GM10266 (cell line): ENCODE data around the gene AFF3.

Source experiments
- DNase-seq: peaks from one replicate; pipeline ENCODE4 v3.0.0; 2012; ENCODE audit errors: extremely low spot score
- CTCF ChIP-seq: IDR thresholded peaks from 2 replicates; pipeline ENCODE4 v1.5.1; 2012; ENCODE audit warnings: mild to moderate bottlenecking, low read depth; ENCODE audit not compliant: control insufficient read depth, insufficient read depth; ENCODE audit errors: missing control alignments

The AFF3 gene

GRCh38 chr2:99771681-99772333 is 370.6 kb downstream of the AFF3 start:
- no peak for DNase-seq
- no peak for TF ChIP-seq CTCF

DNA sequence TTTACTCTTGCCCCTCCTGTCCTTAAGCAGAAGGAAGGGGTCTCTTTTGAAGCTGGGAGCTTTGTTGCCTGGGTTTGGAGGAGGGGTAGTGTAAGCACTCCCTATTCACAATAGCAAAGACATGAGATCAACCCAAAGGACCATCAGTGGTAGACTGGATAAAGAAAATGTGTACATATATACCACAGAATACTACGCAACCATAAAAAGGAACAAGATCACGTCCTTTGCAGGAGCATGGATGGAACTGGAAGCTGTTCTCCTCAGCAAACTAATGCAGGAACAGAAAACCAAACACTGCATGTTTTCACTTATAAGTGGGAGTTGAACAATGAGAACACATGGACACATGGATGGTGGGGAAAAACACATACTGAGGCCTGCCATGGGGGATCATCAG is 371.5 kb downstream of the AFF3 start:
- DNase-seq: no peak
- TF ChIP-seq CTCF: no peak

- TF ChIP-seq CTCF: no peak
- DNase-seq: no peak
Measured at GRCh38 chr2:99765731-99766318, 376.6 kb downstream of the AFF3 start.

DNA sequence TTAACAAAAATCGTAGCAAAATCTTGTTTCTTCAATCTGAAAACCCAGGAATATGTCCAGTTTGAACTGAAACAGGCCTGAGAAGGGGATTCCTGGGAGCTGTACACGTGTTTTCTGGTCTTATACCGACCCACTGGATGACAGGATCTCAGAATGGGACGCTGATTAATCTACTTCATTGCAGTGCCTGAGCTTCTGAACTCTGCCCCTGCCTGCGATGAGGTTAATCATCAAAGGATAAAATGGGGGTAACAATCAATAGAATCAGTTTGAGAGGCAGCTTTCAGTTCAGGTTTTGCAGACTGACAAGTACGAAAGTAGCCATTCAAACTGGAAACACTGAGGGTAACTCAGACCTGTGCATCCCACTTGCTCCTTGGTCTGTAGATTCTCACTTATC is 378.6 kb downstream of the AFF3 start:
- no peak for DNase-seq
- TF ChIP-seq CTCF: no peak

- no peak for TF ChIP-seq CTCF
- no peak for DNase-seq
Measured at GRCh38 chr2:99762714-99763113, 379.7 kb downstream of the AFF3 start.

DNA sequence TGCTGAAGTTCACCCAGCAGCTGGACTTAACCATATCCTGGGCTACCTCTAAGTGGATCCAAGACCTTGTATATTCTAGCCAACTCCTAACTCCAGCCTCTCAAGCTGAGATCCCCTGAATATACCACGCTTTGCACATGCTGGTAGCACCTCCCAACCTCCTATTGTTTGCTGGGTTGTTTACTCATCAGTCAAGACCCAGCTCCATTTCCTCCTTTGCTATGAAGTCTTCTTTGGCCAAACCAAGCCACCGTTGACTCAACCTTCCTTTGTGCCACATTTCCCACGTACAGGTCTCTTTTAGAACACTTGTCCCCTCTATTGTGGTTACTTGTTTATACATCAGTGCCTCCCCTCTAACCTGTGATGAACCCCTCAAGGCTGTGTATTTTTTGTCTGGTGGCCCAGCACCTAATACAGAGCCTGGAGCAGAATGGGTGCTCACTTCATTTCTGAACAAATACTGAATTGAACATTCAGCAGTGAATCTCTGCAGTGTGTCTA is 384.7 kb downstream of the AFF3 start:
- no peak for TF ChIP-seq CTCF
- no peak for DNase-seq

DNA sequence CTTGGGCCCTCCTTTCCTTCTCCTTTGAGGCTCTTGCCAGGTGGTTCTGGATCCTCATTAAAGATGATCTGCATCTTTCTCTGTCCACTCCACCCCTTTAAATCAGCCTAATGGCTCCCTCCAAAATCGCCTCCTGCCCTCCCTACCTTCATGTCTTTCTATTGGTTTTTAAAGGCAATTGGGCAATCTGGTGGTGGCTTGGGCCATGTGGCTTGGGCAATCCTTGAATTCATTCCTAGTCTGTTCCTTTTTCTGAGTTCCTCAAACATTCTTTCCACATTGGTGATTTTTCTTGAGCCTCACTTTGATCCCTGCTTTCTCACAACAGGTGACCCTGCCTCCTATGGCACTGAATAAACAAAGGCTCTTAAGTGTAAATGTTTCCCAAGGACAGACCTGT is 386.3 kb downstream of the AFF3 start:
- TF ChIP-seq CTCF: no peak
- DNase-seq: no peak
